ENCODE measurements around the gene PRKAG2. TPM values are rescaled to one million over a fixed set of nuclear protein-coding genes. Genes with fewer than 3 reads are reported as not detected.

PRKAG2 gene
- polyA plus RNA-seq, 1 of the 3 experiments (the other 2 are of a cell fraction), result 51.6 TPM

DNA sequence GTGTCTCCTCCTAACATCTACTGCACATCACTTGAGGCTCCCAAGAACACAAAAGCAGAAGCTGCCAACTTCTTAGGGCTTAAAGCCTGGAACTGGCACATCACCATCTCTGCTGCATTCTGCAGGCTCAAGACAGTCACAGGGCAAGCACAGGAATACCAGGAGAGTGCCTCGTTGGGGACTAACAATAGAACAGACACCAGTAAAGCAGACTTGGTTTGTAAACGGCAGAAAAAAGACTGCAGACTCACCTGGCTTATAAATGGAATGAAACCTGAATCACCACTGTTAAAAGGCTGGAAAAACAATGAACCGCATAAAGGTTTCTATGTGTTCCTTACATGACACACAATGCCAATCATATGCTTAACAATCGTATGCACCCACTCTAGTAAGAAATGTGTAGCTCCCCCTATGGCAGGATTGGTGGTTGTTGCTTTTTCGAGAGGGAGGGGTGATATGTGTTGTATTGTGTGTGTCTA lies 370.0 kb downstream of the PRKAG2 start:
- Histone ChIP-seq H3K9ac (no peak overlapping the region), H3K27ac (ENCODE audit: low read depth in 2 of 2, low read length in 1 of 2) (no peak overlapping the region), H3K9me2 (no peaks in the 10 kb centered on the region), H3K36me3 (replicated peaks in 1 of 2; ENCODE audit: control insufficient read depth in 1 of 2, insufficient read depth in 2 of 2, low read length in 1 of 2) (peaks cover 0 to 5% of the 10 kb centered on the region in 2 experiments), H3K4me1 (ENCODE audit: control insufficient read depth in 1 of 2, insufficient read depth in 2 of 2, low read depth in 1 of 2, low read length in 1 of 2) (peaks cover 13 to 17% of the 10 kb centered on the region in 2 experiments; a peak in 3 of 4 replicates), H3K27me3 (ENCODE audit: insufficient read depth) (no peaks in the 10 kb centered on the region), H3K4me3 (ENCODE audit: low read depth in 2 of 2, low read length in 1 of 2) (no peak overlapping the region), H3K4me2 (no peak overlapping the region), H3F3A (replicated peaks; ENCODE audit: insufficient read depth) (peaks cover 12% of the 10 kb centered on the region), H3K79me2 (ENCODE audit: insufficient read depth) (peaks cover 100% of the 10 kb centered on the region), H2AFZ (ENCODE audit: low read depth) (no peak overlapping the region), H4K20me1 (ENCODE audit: insufficient read depth) (peaks cover 100% of the 10 kb centered on the region), H3K9me3 (no peaks in the 10 kb centered on the region)
- TF ChIP-seq MXI1 (IDR thresholded peaks at IDR 0.05; ENCODE audit: low read depth, low read length) (no peak), ZBTB33 (IDR thresholded peaks at IDR 0.05; ENCODE audit: borderline replicate concordance, low read depth) (no peak), EP300 (IDR thresholded peaks at IDR 0.05; ENCODE audit: borderline replicate concordance in 1 of 2, low read depth in 1 of 2, low read length in 1 of 2) (no peak), USF2 (IDR thresholded peaks at IDR 0.05; ENCODE audit: borderline replicate concordance, low read depth, low read length) (no peak), CTCF (IDR thresholded peaks at IDR 0.05) (peak; percentile 47), TCF12 (IDR thresholded peaks at IDR 0.05) (no peak), YY1 (IDR thresholded peaks at IDR 0.05; ENCODE audit: low read depth) (no peak)
- TF ChIP-seq, protein P1, sequence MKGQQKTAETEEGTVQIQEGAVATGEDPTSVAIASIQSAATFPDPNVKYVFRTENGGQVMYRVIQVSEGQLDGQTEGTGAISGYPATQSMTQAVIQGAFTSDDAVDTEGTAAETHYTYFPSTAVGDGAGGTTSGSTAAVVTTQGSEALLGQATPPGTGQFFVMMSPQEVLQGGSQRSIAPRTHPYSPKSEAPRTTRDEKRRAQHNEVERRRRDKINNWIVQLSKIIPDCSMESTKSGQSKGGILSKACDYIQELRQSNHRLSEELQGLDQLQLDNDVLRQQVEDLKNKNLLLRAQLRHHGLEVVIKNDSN (IDR thresholded peaks at IDR 0.05; ENCODE audit: borderline replicate concordance, low read depth), result no peak
- peak; percentile 45 for DNase-seq
- POLR2A ChIA-PET, result no interaction called here
- CTCF ChIA-PET, result interaction anchor here (0.7 to 3.4 kb wide), 6 partner anchors 25 to 276 kb away, joined by 3 to 9 read pairs (median 4); no protein-coding TSS in a partner anchor
- 66% methylated on average over 5 of the region's 5 CpGs for WGBS (ENCODE audit: low lambda C conversion rate)

Small RNA genes within 50 kb of the gene (small RNA-seq; reads per million reads assigned to genes)
- gene RF00019 (0 reads per million in 7 experiments), gene RNU6-604P (0 reads per million in 7 experiments)

Other genes with a start within 250 kb of the PRKAG2 start
- not detected in 2 replicates for gene GALNTL5, start 79.3 kb upstream of the PRKAG2 start, polyA plus RNA-seq (2012; rRNA removed)
- gene GALNT11, start 148.6 kb upstream of the PRKAG2 start, polyA plus RNA-seq (2012; rRNA removed), result 70.0 and 84.7 TPM in 2 replicates